Measurements from ENCODE around the gene HES7.
A peak's percentile ranks its signal among the peaks of the same experiment; 100 is the strongest.

GRCh38 chr17:8153957-8154607, 30.2 kb upstream of the HES7 start:
- no peak for TF ChIP-seq CTCF (IDR thresholded peaks at IDR 0.05)
- TF ChIP-seq POLR2AphosphoS5 (IDR thresholded peaks at IDR 0.05), result peak; percentile 100
- peak; percentile 99 for TF ChIP-seq EP300 (IDR thresholded peaks at IDR 0.05)
- TF ChIP-seq POLR2A (IDR thresholded peaks at IDR 0.05), result peak; percentile 85 to 91

Measured in gastroesophageal sphincter (tissue), 3 donors.